ENCODE measurements around the gene PSG1. TPM values are rescaled to one million over a fixed set of nuclear protein-coding genes. Genes with fewer than 3 reads are reported as not detected.
"Not testable (repeated sequence)": the region's sequence is repeated elsewhere in the genome, so short reads cannot be mapped to it uniquely, and the experiment has no call there.

The PSG1 gene
- total RNA-seq, 1 experiment from 2014 or later, result not detected

- H3F3A ChIP-seq (ENCODE audit: low read length, unreplicated experiment); H3K9ac ChIP-seq (ENCODE audit: low read length); H3K9me2 ChIP-seq (replicated peaks; ENCODE audit: low read length); H3K4me2 ChIP-seq (ENCODE audit: low read length); BruUV-seq (replicated peaks); H3K79me2 ChIP-seq (ENCODE audit: low read length); DNase-seq; POLR2A ChIA-PET (ENCODE audit: unreplicated experiment); H3K36me3 ChIP-seq (ENCODE audit: low read depth, low read length); CTCF ChIA-PET; H3K4me3 ChIP-seq (ENCODE audit: low read length); H3K9me3 ChIP-seq (ENCODE audit: low read length); H3K27me3 ChIP-seq (ENCODE audit: low read length); intact Hi-C loops (cut with micrococcal nuclease); H3K27ac ChIP-seq (ENCODE audit: low read length); H3K4me1 ChIP-seq (ENCODE audit: insufficient read depth, low read length); ATAC-seq; H4K20me1 ChIP-seq (ENCODE audit: low read length); H2AFZ ChIP-seq (ENCODE audit: low read length): not testable (repeated sequence)
Measured at GRCh38 chr19:42917634-42918033, 38.1 kb upstream of the PSG1 start, which contains the start of gene PSG6. Gene PSG6, minus strand, starts transcription at chr19:42917894. Its CDS starts 102 bp downstream, at chr19:42917792.

GRCh38 chr19:42916931-42917330, 37.4 kb upstream of the PSG1 start:
- H3F3A ChIP-seq (ENCODE audit: low read length, unreplicated experiment); POLR2A ChIA-PET (ENCODE audit: unreplicated experiment); CTCF ChIA-PET; H3K9me2 ChIP-seq (replicated peaks; ENCODE audit: low read length); H3K36me3 ChIP-seq (ENCODE audit: low read depth, low read length); H4K20me1 ChIP-seq (ENCODE audit: low read length); H2AFZ ChIP-seq (ENCODE audit: low read length); H3K27me3 ChIP-seq (ENCODE audit: low read length); H3K4me3 ChIP-seq (ENCODE audit: low read length); H3K27ac ChIP-seq (ENCODE audit: low read length); ATAC-seq; H3K4me2 ChIP-seq (ENCODE audit: low read length); BruUV-seq (replicated peaks); H3K9me3 ChIP-seq (ENCODE audit: low read length); DNase-seq; intact Hi-C loops (cut with micrococcal nuclease); H3K4me1 ChIP-seq (ENCODE audit: insufficient read depth, low read length); H3K9ac ChIP-seq (ENCODE audit: low read length); H3K79me2 ChIP-seq (ENCODE audit: low read length): not testable (repeated sequence)

- H3K4me3 ChIP-seq (ENCODE audit: low read length); H4K20me1 ChIP-seq (ENCODE audit: low read length); H3K4me1 ChIP-seq (ENCODE audit: insufficient read depth, low read length); H3K9ac ChIP-seq (ENCODE audit: low read length); H3K79me2 ChIP-seq (ENCODE audit: low read length); H3K27me3 ChIP-seq (ENCODE audit: low read length); BruUV-seq (replicated peaks); intact Hi-C loops (cut with micrococcal nuclease); H3K36me3 ChIP-seq (ENCODE audit: low read depth, low read length); POLR2A ChIA-PET (ENCODE audit: unreplicated experiment); CTCF ChIA-PET; H3F3A ChIP-seq (ENCODE audit: low read length, unreplicated experiment); H3K9me2 ChIP-seq (replicated peaks; ENCODE audit: low read length); DNase-seq; ATAC-seq; H3K9me3 ChIP-seq (ENCODE audit: low read length); H3K27ac ChIP-seq (ENCODE audit: low read length); H3K4me2 ChIP-seq (ENCODE audit: low read length); H2AFZ ChIP-seq (ENCODE audit: low read length): not testable (repeated sequence)
Measured at GRCh38 chr19:42913516-42913915, 34.0 kb upstream of the PSG1 start.

GRCh38 chr19:42912941-42913340, 33.4 kb upstream of the PSG1 start:
- H3K4me2 ChIP-seq (ENCODE audit: low read length); BruUV-seq (replicated peaks); H2AFZ ChIP-seq (ENCODE audit: low read length); DNase-seq; H4K20me1 ChIP-seq (ENCODE audit: low read length); H3K4me3 ChIP-seq (ENCODE audit: low read length); H3K79me2 ChIP-seq (ENCODE audit: low read length); H3K27me3 ChIP-seq (ENCODE audit: low read length); H3K9me2 ChIP-seq (replicated peaks; ENCODE audit: low read length); CTCF ChIA-PET; H3K9me3 ChIP-seq (ENCODE audit: low read length); H3F3A ChIP-seq (ENCODE audit: low read length, unreplicated experiment); H3K27ac ChIP-seq (ENCODE audit: low read length); H3K36me3 ChIP-seq (ENCODE audit: low read depth, low read length); H3K9ac ChIP-seq (ENCODE audit: low read length); intact Hi-C loops (cut with micrococcal nuclease); H3K4me1 ChIP-seq (ENCODE audit: insufficient read depth, low read length); POLR2A ChIA-PET (ENCODE audit: unreplicated experiment); ATAC-seq: not testable (repeated sequence)

- H3K4me1 ChIP-seq (ENCODE audit: insufficient read depth, low read length); intact Hi-C loops (cut with micrococcal nuclease); H3K36me3 ChIP-seq (ENCODE audit: low read depth, low read length); H3K9ac ChIP-seq (ENCODE audit: low read length); H3K27ac ChIP-seq (ENCODE audit: low read length); H3K9me3 ChIP-seq (ENCODE audit: low read length); H3K4me2 ChIP-seq (ENCODE audit: low read length); H3F3A ChIP-seq (ENCODE audit: low read length, unreplicated experiment); H3K27me3 ChIP-seq (ENCODE audit: low read length); ATAC-seq; BruUV-seq (replicated peaks); CTCF ChIA-PET; H3K79me2 ChIP-seq (ENCODE audit: low read length); H3K4me3 ChIP-seq (ENCODE audit: low read length); DNase-seq; H3K9me2 ChIP-seq (replicated peaks; ENCODE audit: low read length); H4K20me1 ChIP-seq (ENCODE audit: low read length); H2AFZ ChIP-seq (ENCODE audit: low read length); POLR2A ChIA-PET (ENCODE audit: unreplicated experiment): not testable (repeated sequence)
Measured at GRCh38 chr19:42911731-42912130, 32.2 kb upstream of the PSG1 start.

GRCh38 chr19:42906162-42906561, 26.6 kb upstream of the PSG1 start:
- H3K27me3 ChIP-seq (ENCODE audit: low read length); H3K9me2 ChIP-seq (replicated peaks; ENCODE audit: low read length); POLR2A ChIA-PET (ENCODE audit: unreplicated experiment); H3K9ac ChIP-seq (ENCODE audit: low read length); H3K36me3 ChIP-seq (ENCODE audit: low read depth, low read length); CTCF ChIA-PET; H3K9me3 ChIP-seq (ENCODE audit: low read length); DNase-seq; H3K27ac ChIP-seq (ENCODE audit: low read length); H3K4me1 ChIP-seq (ENCODE audit: insufficient read depth, low read length); ATAC-seq; H3F3A ChIP-seq (ENCODE audit: low read length, unreplicated experiment); H3K79me2 ChIP-seq (ENCODE audit: low read length); H3K4me2 ChIP-seq (ENCODE audit: low read length); H4K20me1 ChIP-seq (ENCODE audit: low read length); H2AFZ ChIP-seq (ENCODE audit: low read length); H3K4me3 ChIP-seq (ENCODE audit: low read length); intact Hi-C loops (cut with micrococcal nuclease); BruUV-seq (replicated peaks): not testable (repeated sequence)

GRCh38 chr19:42900561-42900960, 21.0 kb upstream of the PSG1 start:
- H3K27ac ChIP-seq (ENCODE audit: low read length), result peak overlapping the region; percentile 90

More at GRCh38 chr19:42900561-42900960, 21.0 kb upstream of the PSG1 start:
- H3K9ac ChIP-seq (ENCODE audit: low read length); H3K4me3 ChIP-seq (ENCODE audit: low read length); H3K36me3 ChIP-seq (ENCODE audit: low read depth, low read length); H4K20me1 ChIP-seq (ENCODE audit: low read length); intact Hi-C loops (cut with micrococcal nuclease); H3K4me2 ChIP-seq (ENCODE audit: low read length); H3K9me2 ChIP-seq (replicated peaks; ENCODE audit: low read length); H3K27me3 ChIP-seq (ENCODE audit: low read length); CTCF ChIA-PET; H2AFZ ChIP-seq (ENCODE audit: low read length); H3K79me2 ChIP-seq (ENCODE audit: low read length); H3F3A ChIP-seq (ENCODE audit: low read length, unreplicated experiment); BruUV-seq (replicated peaks); H3K9me3 ChIP-seq (ENCODE audit: low read length); DNase-seq; ATAC-seq; POLR2A ChIA-PET (ENCODE audit: unreplicated experiment): not testable (repeated sequence)
- H3K4me1 ChIP-seq (ENCODE audit: insufficient read depth, low read length), result peaks cover 31% of the 10 kb centered on the region
